NCI-H2227 (cell line): Measurements from ENCODE around the gene INTS11.

Experiments used
- DNase-seq: peaks from one replicate; lab custom pipeline; 2025; ENCODE audit not compliant: unreplicated experiment; lab: John Stamatoyannopoulos, UW

INTS11 gene

GRCh38 chr1:1314678-1315335 lies 9.7 kb downstream of the INTS11 start:
- no peak for DNase-seq

DNA sequence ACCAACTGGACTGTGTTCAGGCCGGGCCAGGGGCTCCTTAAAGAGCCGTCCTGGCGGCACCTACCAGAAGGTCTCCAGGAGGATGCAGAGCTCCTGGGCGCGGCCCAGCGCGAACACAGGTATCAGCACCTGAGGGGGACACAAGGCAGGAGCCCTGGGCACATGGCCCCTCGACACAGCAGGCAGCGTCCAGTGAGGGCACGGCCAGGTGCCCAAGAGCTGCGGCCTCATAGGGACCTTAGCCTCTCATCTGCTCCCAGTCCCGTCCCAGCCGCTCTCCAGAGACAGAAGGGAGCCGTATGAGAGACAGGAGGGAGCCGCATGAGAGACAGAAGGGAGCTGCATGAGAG lies 10.2 kb downstream of the INTS11 start:
- no peak for DNase-seq

DNA sequence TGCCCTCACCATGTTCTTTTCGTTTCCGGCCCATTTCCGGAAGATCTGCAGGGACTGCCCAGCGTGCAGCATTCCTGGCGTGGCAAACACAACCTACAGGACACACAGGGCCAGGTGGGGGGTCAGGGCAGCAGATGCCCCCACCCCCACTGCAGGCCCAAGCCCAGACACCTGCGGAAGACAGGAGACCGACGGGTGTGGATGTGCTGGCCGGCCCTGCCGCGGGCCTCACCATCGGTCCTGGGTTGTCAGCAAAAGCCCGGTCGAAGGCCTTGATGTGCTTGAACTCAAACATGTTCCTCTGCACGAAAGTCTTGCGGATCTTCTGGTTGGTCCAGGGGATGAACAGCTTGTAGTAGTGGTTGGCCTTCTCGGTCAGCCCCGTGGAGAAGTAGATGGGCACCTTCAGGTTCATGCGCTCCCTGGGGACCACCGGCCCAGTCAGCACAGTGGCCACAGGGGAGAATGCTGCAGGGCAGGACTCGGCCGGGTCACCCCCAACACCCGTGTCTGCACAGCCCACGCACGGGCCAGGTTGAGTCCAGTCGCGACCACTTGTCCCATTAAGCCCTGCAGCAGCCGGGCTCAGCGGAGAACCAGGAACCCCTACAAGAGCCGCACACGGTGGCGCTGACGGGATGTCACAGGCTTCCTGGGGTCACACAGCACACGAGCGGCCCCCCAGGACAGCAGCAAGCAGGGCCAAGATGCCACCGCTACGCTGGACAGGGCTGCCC lies 10.8 kb downstream of the INTS11 start:
- no peak for DNase-seq

DNA sequence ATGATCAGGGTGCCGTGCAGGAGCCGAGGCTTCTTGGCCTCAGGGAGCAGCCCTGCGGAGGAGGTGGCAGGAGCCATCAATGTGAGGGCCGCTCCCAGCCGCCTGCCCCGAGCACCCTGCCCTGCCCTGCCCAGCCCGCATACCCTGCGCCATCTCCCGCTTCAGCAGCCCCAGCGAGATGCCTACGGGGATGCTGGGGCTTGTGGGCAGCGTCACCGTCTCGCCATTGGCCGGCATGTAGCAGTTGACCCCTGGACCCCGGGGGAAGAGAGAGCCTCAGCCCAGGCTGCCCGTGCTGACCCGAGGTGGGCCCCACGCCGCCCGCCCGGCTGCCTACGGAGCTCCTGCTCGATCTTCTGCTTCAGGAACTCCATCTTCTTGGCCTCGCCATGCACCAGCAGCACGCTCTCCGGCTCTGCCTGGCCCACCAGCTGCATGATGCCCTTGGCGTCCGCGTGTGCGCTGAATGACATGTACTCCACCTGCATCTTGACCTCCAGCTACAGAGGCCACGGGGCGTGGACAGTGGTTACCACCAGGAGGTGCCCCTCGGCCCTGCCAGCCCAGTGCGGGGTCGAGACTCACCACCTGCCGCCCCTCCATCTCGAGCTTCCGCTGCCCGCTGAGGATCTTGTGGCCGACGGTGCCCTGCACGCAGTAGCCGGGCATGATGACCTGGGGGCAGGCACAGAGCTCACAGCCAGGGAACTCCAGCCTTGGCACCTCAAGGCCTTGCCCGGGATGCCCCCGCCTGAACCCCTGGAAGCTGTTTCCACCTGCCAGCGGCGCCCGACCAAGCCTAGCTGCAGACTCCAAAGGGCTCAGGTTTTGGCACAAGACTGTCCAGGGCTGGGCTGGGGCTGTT lies 11.8 kb downstream of the INTS11 start:
- DNase-seq, result no peak

- DNase-seq, result no peak
Observed at GRCh38 chr1:1311107-1312104, 13.1 kb downstream of the INTS11 start.

- DNase-seq, result no peak
Observed at GRCh38 chr1:1310476-1311053, 13.9 kb downstream of the INTS11 start.

- no peak for DNase-seq
Observed at GRCh38 chr1:1310109-1310385, 14.4 kb downstream of the INTS11 start.

DNA sequence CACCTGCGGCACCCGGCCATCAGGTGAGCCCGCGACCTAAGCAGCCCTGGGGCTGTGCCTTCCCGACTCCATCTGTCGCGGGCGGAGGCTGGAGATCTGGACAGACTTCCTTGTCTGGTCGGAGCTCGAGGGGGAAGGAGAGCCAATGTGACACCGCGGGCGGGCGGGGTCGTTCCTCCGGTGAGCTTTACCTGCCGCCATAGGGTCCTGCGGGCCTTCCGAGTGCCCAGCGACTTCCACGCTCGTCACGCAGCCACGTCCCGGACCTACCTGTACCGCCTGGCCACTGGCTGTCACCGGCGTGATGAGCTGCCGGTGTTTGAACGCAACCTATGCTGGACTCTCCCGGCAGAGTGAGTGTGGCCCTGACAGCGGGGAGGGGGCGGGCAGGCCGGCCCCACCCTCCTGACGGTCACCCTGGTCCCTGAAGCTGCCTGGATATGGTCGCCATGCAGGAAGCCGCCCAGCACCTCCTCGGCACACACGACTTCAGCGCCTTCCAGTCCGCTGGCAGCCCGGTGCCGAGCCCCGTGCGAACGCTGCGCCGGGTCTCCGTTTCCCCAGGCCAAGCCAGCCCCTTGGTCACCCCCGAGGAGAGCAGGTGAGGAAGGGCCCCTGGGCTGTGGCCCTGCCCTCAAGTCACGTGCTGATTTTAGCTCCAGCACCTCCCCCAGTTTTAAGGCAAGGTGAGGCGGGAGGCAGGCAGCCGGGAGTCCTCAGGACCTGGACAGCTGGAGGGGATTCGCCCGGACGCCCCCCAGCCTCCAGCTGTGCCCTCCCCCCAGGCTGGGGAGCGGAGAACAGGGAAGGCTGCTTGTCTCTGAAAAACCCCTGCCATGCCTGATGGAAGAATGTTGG lies 15.0 kb downstream of the INTS11 start:
- peak; percentile 47 for DNase-seq

- no peak for DNase-seq
Observed at GRCh38 chr1:1308756-1309250, 15.7 kb downstream of the INTS11 start.

- DNase-seq, result peak; percentile 95
Observed at GRCh38 chr1:1307923-1308755, 16.3 kb downstream of the INTS11 start, which contains the start of the genes ACAP3 and PUSL1. ACAP3 (minus strand) TSS chr1:1307930; CDS start chr1:1307815, 115 bp downstream. PUSL1 (plus strand) TSS chr1:1308597; CDS start chr1:1308644, 47 bp downstream.

DNA sequence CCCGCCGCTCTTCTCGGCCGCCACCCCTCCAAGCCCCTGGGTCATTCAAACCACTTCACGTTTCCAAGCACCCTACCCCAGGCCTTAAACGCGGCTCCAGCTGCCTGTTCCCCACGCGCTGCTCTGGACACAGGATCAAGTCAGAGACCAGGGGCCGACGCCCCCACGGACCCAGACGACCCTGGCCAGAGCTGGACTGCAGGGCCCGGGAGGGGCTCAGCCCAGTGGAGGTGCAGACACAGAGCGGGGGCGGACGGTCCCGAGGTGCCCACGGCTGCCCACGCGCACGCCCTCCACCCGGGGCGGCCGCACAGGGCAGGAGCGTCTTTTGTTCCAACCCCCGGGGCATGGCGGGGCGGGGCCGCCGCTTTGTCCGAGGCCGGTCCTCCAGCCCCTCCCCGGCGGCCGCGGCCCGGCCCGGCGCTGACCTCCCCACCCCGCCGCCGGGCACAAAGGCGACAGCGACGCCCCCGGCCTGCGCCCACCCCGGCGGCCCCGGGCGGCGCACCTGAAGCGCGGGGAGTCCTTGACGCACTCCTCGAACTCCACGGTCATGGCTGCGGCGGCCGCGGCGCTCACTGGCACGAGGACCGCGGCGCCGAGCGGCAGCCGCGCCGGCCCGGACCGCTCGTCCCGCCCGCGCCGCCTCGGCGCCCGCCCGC lies 17.1 kb downstream of the INTS11 start:
- DNase-seq, result no peak

DNA sequence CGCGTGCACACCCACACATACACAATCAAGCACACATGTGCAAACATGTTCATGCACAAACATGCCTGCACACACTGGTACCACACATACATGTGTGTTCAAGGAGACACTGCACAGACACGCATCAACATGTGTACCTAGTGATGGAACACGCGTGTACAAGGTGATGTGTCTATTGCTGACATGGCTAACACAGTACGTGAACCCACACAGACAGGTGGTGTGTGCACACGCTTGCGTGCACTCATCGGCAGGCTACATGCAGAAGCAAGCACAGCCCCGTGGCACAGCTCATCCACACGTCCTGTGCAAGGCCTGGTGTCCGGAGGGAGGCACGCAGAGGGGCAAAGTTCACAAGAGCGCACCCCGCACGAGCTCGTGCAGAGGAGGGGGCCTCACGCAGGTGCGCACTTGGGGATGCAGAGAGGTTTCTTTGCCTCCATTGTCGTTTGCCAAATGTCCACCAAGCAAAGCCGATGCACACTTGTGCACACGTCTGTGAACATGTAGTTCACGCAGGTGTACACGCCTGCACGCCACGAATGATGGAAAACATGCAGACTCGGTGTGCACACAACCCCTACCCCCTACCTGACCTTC lies 17.7 kb downstream of the INTS11 start:
- DNase-seq, result no peak

DNA sequence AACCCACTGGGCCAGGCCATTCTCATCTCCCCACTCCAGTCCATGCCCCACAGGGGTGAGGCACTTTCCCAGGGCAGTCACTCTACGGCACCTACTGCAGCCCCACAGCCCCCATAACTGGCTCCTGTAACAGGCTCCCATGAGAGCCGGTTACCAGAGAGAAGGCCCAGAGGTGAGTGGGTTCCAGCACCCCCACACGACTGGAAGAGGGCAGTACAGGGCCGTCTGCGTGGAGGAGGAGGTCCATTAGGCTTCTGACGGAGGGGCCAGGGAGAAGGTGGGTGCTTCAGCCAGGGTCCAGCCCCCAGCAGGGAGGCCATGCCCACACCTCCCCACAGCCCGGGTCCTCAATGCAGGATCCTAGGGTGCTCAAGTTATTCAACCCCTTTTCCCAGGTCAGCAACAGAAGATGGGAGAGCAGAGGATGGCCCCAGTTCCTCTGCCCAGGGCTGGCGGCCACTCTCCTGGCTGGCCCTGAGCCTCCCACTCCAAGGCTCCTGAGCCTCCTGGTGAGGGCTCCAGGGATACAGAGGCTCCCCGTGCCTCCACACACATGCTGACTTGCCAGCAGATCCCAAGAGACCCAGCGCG lies 18.3 kb downstream of the INTS11 start:
- DNase-seq, result no peak

- peak; percentile 71 for DNase-seq
Observed at GRCh38 chr1:1305300-1306069, 19.0 kb downstream of the INTS11 start.

DNA sequence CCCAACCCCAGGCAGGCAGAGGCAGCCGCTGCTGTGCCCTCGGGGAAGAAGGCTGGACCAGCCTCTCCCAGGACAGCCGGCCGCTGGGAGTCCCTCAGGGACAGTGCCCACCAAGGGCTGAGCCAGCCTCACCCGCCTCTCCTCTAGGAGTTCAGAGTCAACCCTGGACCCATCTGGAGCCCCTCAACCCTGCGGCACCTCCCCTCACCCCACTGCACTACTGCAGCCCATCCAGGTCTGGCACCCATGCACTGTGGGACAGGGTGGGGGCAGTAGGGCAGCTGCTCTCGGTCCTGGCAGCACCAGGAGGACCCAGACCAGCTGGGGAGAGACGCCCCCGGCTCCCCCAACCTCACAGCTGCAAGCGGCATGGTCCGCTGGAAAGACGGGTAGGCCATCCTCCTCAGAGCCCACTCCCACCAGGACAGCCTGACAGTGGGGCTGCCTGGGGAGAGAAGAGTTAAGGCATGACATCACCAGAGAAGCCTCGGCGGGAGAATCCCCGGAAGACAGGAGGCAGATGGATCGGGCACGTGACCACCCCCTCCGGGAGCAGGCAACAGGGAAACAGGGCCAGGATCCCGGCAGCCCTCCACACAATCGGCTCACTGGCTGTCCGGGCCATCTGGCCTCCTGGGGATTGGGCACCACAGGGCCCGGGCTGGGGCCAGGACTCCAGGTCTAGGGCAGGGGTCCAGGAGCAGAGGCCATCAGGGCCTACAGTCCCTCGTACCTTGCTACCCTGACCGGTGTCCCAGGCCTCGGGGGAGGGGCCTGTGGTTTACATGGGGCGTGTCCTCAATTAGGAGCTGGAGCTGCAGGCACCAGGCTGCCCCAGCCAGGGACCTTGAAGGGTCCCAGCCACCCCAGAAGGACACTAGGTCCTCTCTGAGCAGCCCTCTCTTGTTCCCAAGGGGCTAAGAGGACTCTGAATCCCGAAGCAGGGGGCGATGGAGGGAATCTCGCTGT lies 19.8 kb downstream of the INTS11 start:
- peak; percentile 84 for DNase-seq
